Loucy (cell line): ENCODE measurements around the gene COL5A1.

ENCODE experiments used
- H2AFZ ChIP-seq: fragments of 200-600 bp; sonication (generic); 2 replicates; pipeline ENCODE4 v1.6.0; 2016; ENCODE audit warnings: antibody characterized with exemption, mild to moderate bottlenecking, low read length, moderate library complexity
- H3F3A ChIP-seq: fragments of 200-600 bp; 2 replicates; pipeline ENCODE4 v1.6.0; 2016; ENCODE audit warnings: antibody characterized with exemption, low read depth, mild to moderate bottlenecking
- H3K27me3 ChIP-seq: fragments of 200-600 bp; sonication (generic); 2 replicates; pipeline ENCODE4 v1.6.1; 2014; ENCODE audit warnings: low read length, mild to moderate bottlenecking; ENCODE audit not compliant: insufficient read depth, poor library complexity, severe bottlenecking
- H3K36me3 ChIP-seq: fragments of 200-600 bp; sonication (generic); 2 replicates; pipeline ENCODE4 v1.6.1; 2016; ENCODE audit warnings: low read length; ENCODE audit not compliant: insufficient read depth
- H3K4me1 ChIP-seq: fragments of 200-600 bp; sonication (generic); 2 replicates; pipeline ENCODE4 v1.5.1; 2014; ENCODE audit warnings: low read length, mild to moderate bottlenecking; ENCODE audit not compliant: insufficient read depth, poor library complexity, severe bottlenecking
- H3K4me2 ChIP-seq: fragments of 200-600 bp; sonication (generic); 2 replicates; pipeline ENCODE4 v1.6.0; 2014; ENCODE audit warnings: antibody characterized with exemption, low read length, low read depth, mild to moderate bottlenecking; ENCODE audit not compliant: poor library complexity, severe bottlenecking
- H3K4me3 ChIP-seq: fragments of 200-600 bp; sonication (generic); 2 replicates; pipeline ENCODE4 v1.5.1; 2014; ENCODE audit warnings: low read length, mild to moderate bottlenecking, mixed read lengths; ENCODE audit not compliant: poor library complexity, severe bottlenecking
- H3K79me2 ChIP-seq: fragments of 200-600 bp; sonication (generic); 2 replicates; pipeline ENCODE4 v1.6.1; 2014; ENCODE audit warnings: low read length; ENCODE audit not compliant: insufficient read depth
- H3K9ac ChIP-seq: fragments of 200-600 bp; sonication (generic); 2 replicates; pipeline ENCODE4 v1.6.0; 2014; ENCODE audit warnings: mild to moderate bottlenecking, low read depth, low read length, moderate library complexity; ENCODE audit not compliant: poor library complexity, severe bottlenecking
- H3K9me2 ChIP-seq: fragments of 200-600 bp; sonication (generic); replicated peaks from 2 replicates; pipeline ENCODE4 v1.6.1; 2016; ENCODE audit warnings: low read depth, low read length, mixed read lengths
- H3K9me3 ChIP-seq: fragments of 200-600 bp; sonication (generic); 2 replicates; pipeline ENCODE4 v1.6.1; 2014; ENCODE audit warnings: mild to moderate bottlenecking, antibody characterized with exemption, low read length, low read depth; ENCODE audit not compliant: insufficient read depth
- H4K20me1 ChIP-seq: fragments of 200-600 bp; sonication (generic); 2 replicates; pipeline ENCODE4 v1.6.0; 2014; ENCODE audit warnings: antibody characterized with exemption, low read length, mild to moderate bottlenecking; ENCODE audit not compliant: insufficient read depth, poor library complexity, severe bottlenecking
- EZH2phosphoT487 ChIP-seq: fragments of 200-600 bp; IDR thresholded peaks from 2 replicates; pipeline ENCODE4 v1.6.1; 2018; ENCODE audit warnings: antibody characterized with exemption, mild to moderate bottlenecking, moderate library complexity, borderline replicate concordance
- TF ChIP-seq, protein P1 (sequence below): fragments of 200-600 bp; sonication (generic); conservative IDR thresholded peaks from 2 replicates; pipeline ENCODE4 v1.5.1; 2014; ENCODE audit warnings: mild to moderate bottlenecking, antibody characterized with exemption, low read length

Gene COL5A1

DNA sequence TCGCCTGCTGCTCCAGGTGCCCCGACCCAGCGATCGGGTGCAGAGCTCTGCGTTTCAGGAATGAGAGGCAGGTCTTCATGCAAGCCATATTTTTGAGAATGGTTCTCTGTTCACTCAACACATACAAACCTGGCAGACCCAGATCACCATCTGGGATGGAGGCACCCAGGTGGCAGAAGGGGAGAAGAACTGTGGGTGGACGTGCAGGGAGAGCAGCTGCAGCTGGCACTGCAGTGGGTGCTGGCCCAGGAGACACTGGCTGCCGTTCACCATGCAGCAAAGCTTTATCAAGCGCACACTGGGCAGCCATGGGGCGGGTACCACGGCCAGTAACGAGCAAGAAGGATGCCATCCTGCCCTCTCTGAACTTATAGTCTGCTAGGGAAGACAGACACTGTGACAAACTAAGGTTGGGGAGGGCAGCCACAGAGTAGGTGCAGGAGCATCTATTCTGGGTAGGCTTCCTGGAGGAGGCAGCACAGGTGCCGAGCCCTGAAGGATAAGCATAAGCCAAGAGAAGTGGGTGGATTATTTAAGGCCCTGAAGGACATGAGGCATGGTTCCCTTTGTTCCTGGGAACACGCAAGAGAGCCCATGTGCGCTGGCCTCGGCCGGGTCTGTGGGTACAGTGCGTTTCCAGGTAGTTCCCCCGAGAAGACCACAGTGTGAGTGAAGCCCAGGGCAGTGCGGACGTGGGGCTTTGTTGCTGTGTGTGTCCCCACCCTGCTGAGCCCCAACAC, 192.8 kb downstream of the COL5A1 start:
- Histone ChIP-seq H3K9me2 (no peaks in the 10 kb centered on the region), H3K79me2 (no peaks in the 10 kb centered on the region), H3K4me1 (no peaks in the 10 kb centered on the region), H3K9ac (no peak overlapping the region), H3K4me2 (no peak overlapping the region), H3F3A (no peaks in the 10 kb centered on the region), H3K9me3 (no peaks in the 10 kb centered on the region), H3K27me3 (no peaks in the 10 kb centered on the region), H3K36me3 (no peaks in the 10 kb centered on the region), H4K20me1 (no peaks in the 10 kb centered on the region), H2AFZ (no peak overlapping the region), H3K4me3 (no peak overlapping the region)
- TF ChIP-seq, protein P1, sequence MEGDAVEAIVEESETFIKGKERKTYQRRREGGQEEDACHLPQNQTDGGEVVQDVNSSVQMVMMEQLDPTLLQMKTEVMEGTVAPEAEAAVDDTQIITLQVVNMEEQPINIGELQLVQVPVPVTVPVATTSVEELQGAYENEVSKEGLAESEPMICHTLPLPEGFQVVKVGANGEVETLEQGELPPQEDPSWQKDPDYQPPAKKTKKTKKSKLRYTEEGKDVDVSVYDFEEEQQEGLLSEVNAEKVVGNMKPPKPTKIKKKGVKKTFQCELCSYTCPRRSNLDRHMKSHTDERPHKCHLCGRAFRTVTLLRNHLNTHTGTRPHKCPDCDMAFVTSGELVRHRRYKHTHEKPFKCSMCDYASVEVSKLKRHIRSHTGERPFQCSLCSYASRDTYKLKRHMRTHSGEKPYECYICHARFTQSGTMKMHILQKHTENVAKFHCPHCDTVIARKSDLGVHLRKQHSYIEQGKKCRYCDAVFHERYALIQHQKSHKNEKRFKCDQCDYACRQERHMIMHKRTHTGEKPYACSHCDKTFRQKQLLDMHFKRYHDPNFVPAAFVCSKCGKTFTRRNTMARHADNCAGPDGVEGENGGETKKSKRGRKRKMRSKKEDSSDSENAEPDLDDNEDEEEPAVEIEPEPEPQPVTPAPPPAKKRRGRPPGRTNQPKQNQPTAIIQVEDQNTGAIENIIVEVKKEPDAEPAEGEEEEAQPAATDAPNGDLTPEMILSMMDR = no peak
- no peak for TF ChIP-seq EZH2phosphoT487

DNA sequence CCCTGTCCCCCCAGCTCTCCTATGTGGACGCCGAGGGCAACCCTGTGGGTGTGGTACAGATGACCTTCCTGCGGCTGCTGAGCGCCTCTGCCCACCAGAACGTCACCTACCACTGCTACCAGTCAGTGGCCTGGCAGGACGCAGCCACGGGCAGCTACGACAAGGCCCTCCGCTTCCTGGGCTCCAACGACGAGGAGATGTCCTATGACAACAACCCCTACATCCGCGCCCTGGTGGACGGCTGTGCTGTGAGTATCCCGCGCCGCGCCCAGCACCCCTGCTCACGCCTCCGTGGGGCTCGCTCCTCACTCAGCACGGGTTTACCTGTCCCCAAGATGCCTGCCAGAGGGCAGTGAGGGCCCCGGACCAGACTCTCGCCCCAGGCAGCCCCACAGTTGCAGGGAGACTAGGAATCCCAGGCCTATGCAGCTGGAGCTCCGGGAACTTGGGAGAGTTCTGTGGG, 193.4 kb downstream of the COL5A1 start:
- Histone ChIP-seq H3F3A (no peaks in the 10 kb centered on the region), H4K20me1 (no peaks in the 10 kb centered on the region), H3K4me3 (no peak overlapping the region), H3K36me3 (no peaks in the 10 kb centered on the region), H3K9me2 (no peaks in the 10 kb centered on the region), H3K4me2 (no peak overlapping the region), H3K27me3 (no peaks in the 10 kb centered on the region), H3K9ac (no peak overlapping the region), H2AFZ (no peak overlapping the region), H3K4me1 (no peaks in the 10 kb centered on the region), H3K79me2 (no peaks in the 10 kb centered on the region), H3K9me3 (no peaks in the 10 kb centered on the region)
- TF ChIP-seq, protein P1 = no peak
- no peak for TF ChIP-seq EZH2phosphoT487

DNA sequence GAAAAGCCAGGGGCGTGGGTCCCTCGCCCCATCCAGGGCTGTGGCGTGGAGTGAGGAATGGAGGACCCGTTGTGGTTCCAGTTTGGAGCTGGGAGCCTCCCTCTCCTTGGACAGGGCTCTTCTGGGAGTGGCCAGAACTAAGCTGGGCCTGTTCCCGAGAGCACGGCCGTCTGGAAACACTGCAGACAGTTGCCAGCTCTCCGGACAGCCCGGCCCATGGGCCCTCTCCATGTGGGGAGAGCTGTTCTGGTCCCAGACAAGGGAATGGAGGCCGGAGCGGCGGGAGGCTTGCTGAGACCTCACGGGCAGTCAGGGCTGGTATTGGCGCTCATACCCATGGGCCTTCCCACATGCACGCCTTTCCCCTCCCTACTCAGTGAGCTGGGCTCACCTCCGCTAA, 193.8 kb downstream of the COL5A1 start:
- H3K4me2 ChIP-seq = no peak overlapping the region
- H3K9me2 ChIP-seq = no peaks in the 10 kb centered on the region
- H3K4me1 ChIP-seq = no peaks in the 10 kb centered on the region
- no peaks in the 10 kb centered on the region for H3K36me3 ChIP-seq
- H3K4me3 ChIP-seq = no peak overlapping the region
- no peak overlapping the region for H2AFZ ChIP-seq
- TF ChIP-seq, protein P1 = no peak
- no peak for TF ChIP-seq EZH2phosphoT487
- H3K9me3 ChIP-seq = no peaks in the 10 kb centered on the region
- no peak overlapping the region for H3K9ac ChIP-seq
- no peaks in the 10 kb centered on the region for H3F3A ChIP-seq
- no peaks in the 10 kb centered on the region for H3K27me3 ChIP-seq
- no peaks in the 10 kb centered on the region for H3K79me2 ChIP-seq
- no peaks in the 10 kb centered on the region for H4K20me1 ChIP-seq
